Esophagus (tissue), 2 donors: ENCODE results near the gene FOXD4L3. TPM values are rescaled to one million over a fixed set of nuclear protein-coding genes. Genes with fewer than 3 reads are reported as not detected.
"Not testable (repeated sequence)": the region's sequence is repeated elsewhere in the genome, so short reads cannot be mapped to it uniquely, and the experiment has no call there.

Experiments used
- H3K27ac ChIP-seq, 2 donors: one replicate each; pipeline ENCODE4 v1.5.1; 2013; ENCODE audit warnings: low read depth in 2 of 2, mild to moderate bottlenecking in 2 of 2, inconsistent platforms in 1 of 2, low read length in 1 of 2, moderate library complexity in 1 of 2
- H3K27me3 ChIP-seq, 2 donors: one replicate each; pipeline ENCODE4 v1.6.1; 2013; ENCODE audit warnings: low read length in 2 of 2, control low read depth in 1 of 2, mild to moderate bottlenecking in 1 of 2; ENCODE audit not compliant: insufficient read depth in 2 of 2, control insufficient read depth in 1 of 2
- H3K36me3 ChIP-seq, 2 donors: one replicate each; pipeline ENCODE4 v1.6.1; 2013; ENCODE audit warnings: low read length in 1 of 2; ENCODE audit not compliant: control insufficient read depth in 2 of 2, insufficient read depth in 2 of 2
- H3K4me1 ChIP-seq, 2 donors: one replicate each; pipeline ENCODE4 v1.6.1; 2013; ENCODE audit warnings: low read length in 1 of 2; ENCODE audit not compliant: control insufficient read depth in 2 of 2, insufficient read depth in 2 of 2
- H3K4me3 ChIP-seq, 2 donors: one replicate each; pipeline ENCODE4 v1.5.1; 2013; ENCODE audit warnings: low read length in 2 of 2, mild to moderate bottlenecking in 2 of 2, low read depth in 1 of 2, moderate library complexity in 1 of 2
- H3K9me3 ChIP-seq, 2 donors: one replicate each; pipeline ENCODE4 v1.6.1; 2013; ENCODE audit warnings: mild to moderate bottlenecking in 2 of 2, low read depth in 1 of 2, low read length in 1 of 2, moderate library complexity in 1 of 2; ENCODE audit not compliant: control insufficient read depth in 2 of 2, insufficient read depth in 1 of 2
- WGBS, 2 donors: extraction: QIAGEN DNeasy Blood & Tissue Kit; methylation state at CpG; one replicate each; pipeline ENCODE4 v1.1.7; 2013; 5-methylcytosine and 5-hydroxymethylcytosine counted together
- polyA plus RNA-seq, 2 donors: library from polyadenylated mRNA; stranded (reverse); fragments of 200-250 nt; gene quantifications; one replicate each; pipeline ENCODE4 v1.2.3, GENCODE V29; 2013
- donor health status: healthy with polysubstance abuse.
- donor health status: Bipolar disorder and iron deficiency.

FOXD4L3 gene
- polyA plus RNA-seq, result under 1 TPM in 1 of 2 donors, not detected in 1; 0.10 TPM

DNA sequence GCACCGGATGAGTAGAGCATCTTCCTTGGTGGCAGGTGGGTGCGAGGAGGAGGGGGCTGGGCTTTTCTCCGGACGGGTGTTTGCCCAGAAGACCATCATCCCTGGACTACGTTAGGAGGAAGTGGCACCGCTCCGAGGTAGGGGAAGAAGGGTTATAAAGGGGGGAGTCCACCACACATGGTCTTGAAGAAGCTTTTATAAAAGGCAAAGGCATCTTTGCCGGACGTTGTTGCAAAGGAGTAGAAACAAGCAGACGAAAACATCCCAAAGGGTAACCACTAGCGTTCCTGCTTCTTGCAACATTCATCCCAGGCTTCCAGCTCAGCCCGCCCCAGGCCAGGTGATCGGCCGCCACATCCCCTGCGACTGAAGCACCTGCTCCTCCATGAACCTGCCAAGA is at the start of gene FOXD4L3:
Gene FOXD4L3 (plus strand): TSS at position 301 of the 400 bp plus-strand sequence. CDS start 85 bp downstream, at position 386.
- not testable (repeated sequence) for H3K4me1 ChIP-seq, H3K27ac ChIP-seq, H3K4me3 ChIP-seq, H3K27me3 ChIP-seq, H3K36me3 ChIP-seq, H3K9me3 ChIP-seq
- WGBS, 2 donors, result 0 to 26% methylated on average over 1 to 4 of the region's 15 CpGs

GRCh38 chr9:68281041-68281440 is 21.6 kb upstream of the FOXD4L3 start:
- H3K27me3 ChIP-seq, H3K36me3 ChIP-seq, H3K4me3 ChIP-seq, H3K27ac ChIP-seq, H3K9me3 ChIP-seq, H3K4me1 ChIP-seq: not testable (repeated sequence)
- WGBS, 2 donors, result 97 to 98% methylated on average over 10 to 12 of the region's 16 CpGs

- H3K9me3 ChIP-seq, H3K27me3 ChIP-seq, H3K4me1 ChIP-seq, H3K4me3 ChIP-seq, H3K27ac ChIP-seq, H3K36me3 ChIP-seq: not testable (repeated sequence)
- 0 to 2% methylated on average over 5 to 9 of the region's 30 CpGs for WGBS, 2 donors
Observed at GRCh38 chr9:68303771-68304170, 1.1 kb downstream of the FOXD4L3 start.

- WGBS, 2 donors, result 16% methylated on average over 8 of the region's 21 CpGs; no CpG with 5 or more reads in 1 of the 2 donors
- not testable (repeated sequence) for H3K9me3 ChIP-seq, H3K36me3 ChIP-seq, H3K27ac ChIP-seq, H3K4me1 ChIP-seq, H3K4me3 ChIP-seq, H3K27me3 ChIP-seq
Observed at GRCh38 chr9:68304212-68304611, 1.5 kb downstream of the FOXD4L3 start.

DNA sequence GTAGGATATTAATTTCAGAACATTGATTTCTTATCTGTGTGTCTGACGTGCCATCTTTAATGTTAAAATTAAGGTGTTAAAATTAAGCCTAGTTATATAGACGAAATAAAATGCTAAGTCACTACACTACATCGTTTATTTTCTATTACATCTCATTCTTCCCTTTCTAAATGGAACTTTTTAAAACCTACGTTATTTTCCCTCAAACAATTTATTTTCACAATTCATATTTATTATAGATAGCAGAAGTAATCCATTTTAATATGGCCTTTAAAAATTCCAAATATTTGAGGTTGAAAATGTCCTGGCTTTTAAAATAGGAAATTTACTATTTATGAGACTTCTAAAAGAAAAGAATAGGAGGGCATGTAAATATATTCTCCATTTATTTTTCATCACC is 2.1 kb downstream of the FOXD4L3 start:
- H3K4me1 ChIP-seq, H3K4me3 ChIP-seq, H3K27ac ChIP-seq, H3K9me3 ChIP-seq, H3K36me3 ChIP-seq, H3K27me3 ChIP-seq: not testable (repeated sequence)
- whole genome bisulfite sequencing, 2 donors, result 19 to 24% methylated on average over 2 of the region's 4 CpGs

DNA sequence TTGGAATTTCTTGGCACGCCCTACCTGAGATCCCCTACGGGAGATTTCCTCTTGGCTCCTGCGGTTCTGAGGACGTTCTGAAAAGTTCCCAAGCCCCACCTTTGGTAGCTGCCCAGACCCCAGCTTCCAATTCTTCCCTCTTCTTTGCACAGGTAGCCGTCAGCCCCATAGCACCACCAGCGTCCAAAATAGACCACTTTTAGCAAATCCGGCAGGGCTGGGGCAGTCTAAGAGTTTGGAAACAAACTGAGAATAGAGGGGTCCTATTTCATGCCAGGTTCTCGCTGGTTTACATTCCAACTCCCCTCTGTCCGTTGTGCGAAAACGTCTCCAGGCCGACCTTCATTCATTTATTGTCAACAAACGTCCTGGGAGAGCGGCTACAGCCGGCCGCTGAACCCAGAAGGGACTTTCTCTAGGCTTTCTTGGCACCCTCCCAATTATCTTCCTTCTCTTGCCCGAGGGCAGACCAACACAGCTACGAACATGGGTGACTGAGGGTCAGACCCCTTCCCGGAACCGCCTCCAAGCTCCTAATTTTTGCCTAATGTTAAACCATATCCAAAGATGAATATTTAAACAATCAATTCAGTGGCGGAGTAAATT is 3.1 kb downstream of the FOXD4L3 start:
- H3K27me3 ChIP-seq, H3K27ac ChIP-seq, H3K4me1 ChIP-seq, H3K36me3 ChIP-seq, H3K4me3 ChIP-seq, H3K9me3 ChIP-seq: not testable (repeated sequence)
- WGBS, 2 donors, result 28 to 41% methylated on average over 7 to 9 of the region's 21 CpGs

DNA sequence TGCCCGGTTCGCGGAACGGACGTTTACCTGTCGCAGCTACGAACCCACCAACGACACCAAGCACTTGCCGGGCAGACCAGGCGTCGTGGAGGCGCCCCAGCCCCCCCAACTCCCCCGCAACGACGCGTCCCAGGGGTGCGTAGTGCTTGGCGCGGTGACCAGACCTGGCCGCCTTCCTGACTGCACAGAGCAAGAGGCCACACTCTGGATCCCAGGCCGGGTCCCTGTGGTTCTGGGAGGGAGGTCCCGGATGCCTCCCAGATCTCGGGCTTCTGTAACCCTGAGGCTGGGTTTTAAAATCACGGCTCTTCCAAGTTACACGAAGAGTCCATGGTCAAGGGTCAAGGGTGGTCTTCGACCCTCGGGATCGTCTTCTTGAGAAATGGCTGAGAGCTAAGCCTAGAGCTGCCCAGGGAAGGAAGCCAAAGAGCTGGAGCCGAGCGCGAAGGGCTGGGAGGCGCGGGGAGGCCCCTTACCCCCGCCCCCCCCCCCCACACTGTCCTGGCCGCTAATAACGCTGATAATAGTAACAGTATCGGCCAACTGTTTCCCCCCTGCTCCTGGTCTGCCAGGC is 3.8 kb downstream of the FOXD4L3 start:
- H3K4me3 ChIP-seq, H3K27me3 ChIP-seq, H3K36me3 ChIP-seq, H3K4me1 ChIP-seq, H3K9me3 ChIP-seq, H3K27ac ChIP-seq: not testable (repeated sequence)
- 12 to 23% methylated on average over 12 to 28 of the region's 37 CpGs for WGBS, 2 donors

GRCh38 chr9:68307127-68307526 is 4.5 kb downstream of the FOXD4L3 start:
- not testable (repeated sequence) for H3K36me3 ChIP-seq, H3K27ac ChIP-seq, H3K9me3 ChIP-seq, H3K4me1 ChIP-seq, H3K4me3 ChIP-seq, H3K27me3 ChIP-seq
- 27 to 30% methylated on average over 12 to 18 of the region's 35 CpGs for WGBS, 2 donors

DNA sequence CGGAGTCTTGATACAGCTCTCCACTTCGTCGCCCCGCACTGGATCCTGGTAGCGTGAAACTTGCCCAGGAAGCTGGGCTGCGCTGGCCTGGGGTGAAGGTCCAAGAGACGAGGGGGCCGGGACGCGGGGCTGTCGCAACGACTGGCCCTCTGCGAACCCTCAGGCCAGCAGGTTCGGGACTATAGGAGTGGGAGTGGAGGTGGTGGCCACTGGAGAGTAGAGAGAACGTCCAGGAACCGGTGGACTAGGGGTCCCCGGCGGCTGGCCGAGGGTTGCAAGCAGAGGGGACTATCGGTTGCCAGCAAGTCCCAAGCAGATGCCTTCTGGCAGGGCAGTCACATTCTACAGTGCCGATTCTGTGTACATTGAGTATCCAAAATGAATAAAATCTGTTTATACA is 5.0 kb downstream of the FOXD4L3 start:
- H3K4me1 ChIP-seq, H3K4me3 ChIP-seq, H3K36me3 ChIP-seq, H3K9me3 ChIP-seq, H3K27ac ChIP-seq, H3K27me3 ChIP-seq: not testable (repeated sequence)
- 24 to 25% methylated on average over 16 to 20 of the region's 21 CpGs for WGBS, 2 donors

- not testable (repeated sequence) for H3K27me3 ChIP-seq, H3K4me1 ChIP-seq
- WGBS, 2 donors, result no CpG with 5 or more reads among the region's 5 CpGs
Observed at GRCh38 chr9:68311208-68311607, 8.5 kb downstream of the FOXD4L3 start.

More at GRCh38 chr9:68311208-68311607, 8.5 kb downstream of the FOXD4L3 start:
- not testable (repeated sequence) for H3K27ac ChIP-seq, H3K9me3 ChIP-seq, H3K4me3 ChIP-seq, H3K36me3 ChIP-seq
